ENCODE results near the gene URAD. TPM values are rescaled to one million over a fixed set of nuclear protein-coding genes. Genes with fewer than 3 reads are reported as not detected.
"Not testable (repeated sequence)": the region's sequence is repeated elsewhere in the genome, so short reads cannot be mapped to it uniquely, and the experiment has no call there.

The URAD gene, protein sequence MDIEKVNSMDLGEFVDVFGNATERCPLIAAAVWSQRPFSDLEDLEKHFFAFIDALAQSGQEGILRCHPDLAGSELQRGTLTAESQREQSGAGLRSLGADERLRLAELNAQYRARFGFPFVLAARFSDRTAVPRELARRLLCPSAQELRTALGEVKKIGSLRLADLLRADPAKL
- polyA plus RNA-seq (ENCODE audit: low read depth in 6 of 6) = not detected

DNA sequence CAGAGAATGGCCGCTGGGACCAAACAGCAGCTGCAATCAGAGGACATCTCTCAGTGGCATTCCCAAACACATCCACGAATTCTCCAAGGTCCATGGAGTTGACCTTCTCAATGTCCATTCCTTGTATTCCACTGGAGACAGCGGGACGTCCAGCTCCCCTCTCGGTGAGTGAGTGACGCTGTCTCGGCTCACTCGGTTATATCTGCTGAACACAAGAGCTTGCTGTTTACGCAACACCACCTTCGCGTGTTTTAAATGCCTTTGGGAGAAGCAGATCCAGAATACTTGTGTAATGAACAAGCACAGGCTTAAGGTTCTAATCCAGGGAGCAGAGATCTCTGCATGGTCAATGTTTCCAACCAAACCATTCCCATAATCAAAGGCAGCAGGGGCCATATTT, at the start of gene URAD:
Gene URAD, minus strand, starts transcription at position 174 of the 400 bp plus-strand sequence. Its CDS starts 56 bp downstream, at position 118.
- ATAC-seq (ENCODE audit: low read depth in 2 of 2) (no peak), DNase-seq (no peak)
- Mint-ChIP-seq H3K4me1 (peaks cover 0 to 4% (median 0%) of the 10 kb centered on the region in 3 donors), H3K27me3 (peaks cover 5 to 14% (median 10%) of the 10 kb centered on the region in 3 donors), H3K27ac (peak within 1 kb of the TSS in 1 of 6 donors; percentile 76), H3K36me3 (no peaks in the 10 kb centered on the region), H3K9me3 (no peaks in the 10 kb centered on the region), H3K4me3 (no peak within 1 kb of the TSS)

DNA sequence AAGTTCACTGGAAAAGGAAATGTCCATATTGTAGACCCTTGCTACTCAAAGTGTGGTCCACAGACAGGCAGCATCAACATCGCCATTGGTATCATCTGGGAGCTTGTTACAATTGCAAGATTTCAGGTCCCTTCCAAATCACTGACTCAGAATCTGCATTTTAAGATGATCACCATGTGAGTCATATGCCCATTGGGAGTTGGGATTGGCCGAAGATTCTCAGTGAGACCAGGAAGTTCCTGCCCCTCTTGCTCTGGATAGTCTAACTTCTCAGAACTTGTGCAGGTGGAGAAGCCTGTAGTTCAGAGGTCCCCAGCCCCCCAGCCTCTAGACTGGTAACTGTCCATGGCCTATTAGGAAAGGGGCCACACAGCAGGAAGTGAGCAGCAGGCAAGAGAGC, 48.9 kb upstream of the URAD start:
- Mint-ChIP-seq H3K27ac (peak overlapping the region in 1 of 6 donors; percentile 39), H3K4me1 (peaks cover 11 to 26% (median 16%) of the 10 kb centered on the region in 3 donors), H3K36me3 (no peaks in the 10 kb centered on the region), H3K27me3 (no peaks in the 10 kb centered on the region), H3K9me3 (no peaks in the 10 kb centered on the region), H3K4me3 (no peak overlapping the region)
- ATAC-seq (ENCODE audit: low read depth in 2 of 2) = no peak
- no peak for DNase-seq

DNA sequence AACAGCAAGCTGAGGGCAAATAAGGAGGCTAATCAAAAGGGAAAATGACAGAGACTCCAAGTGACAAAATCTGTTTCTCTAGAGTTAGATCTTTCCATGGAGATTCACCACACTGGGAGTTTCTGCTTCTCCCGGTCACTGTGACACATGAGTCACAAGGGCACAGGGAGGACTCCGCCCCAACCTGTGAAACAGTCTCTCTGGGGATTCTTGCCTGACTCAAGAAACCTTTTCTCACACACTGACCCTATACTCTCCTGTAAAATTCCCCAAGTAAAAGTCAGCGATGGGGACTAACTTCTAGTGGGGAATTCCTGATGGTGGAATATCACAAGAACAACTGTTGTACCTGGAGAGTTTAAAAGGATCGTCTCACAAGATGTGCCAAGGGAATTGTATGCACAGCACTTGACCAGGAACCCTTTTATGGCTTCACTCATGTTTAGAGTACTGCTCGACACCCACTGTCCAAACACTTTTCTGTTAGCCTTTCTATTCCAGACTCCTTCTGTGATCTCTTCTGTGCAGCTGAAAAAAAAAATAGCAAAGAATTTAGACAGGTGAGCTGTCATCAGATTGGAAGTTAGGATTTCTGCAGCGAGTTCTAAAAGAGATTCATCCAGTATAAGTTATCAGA, 46.8 kb upstream of the URAD start:
- Mint-ChIP-seq H3K4me1 (peaks cover 21 to 41% (median 25%) of the 10 kb centered on the region in 3 donors), H3K36me3 (no peaks in the 10 kb centered on the region)

DNA sequence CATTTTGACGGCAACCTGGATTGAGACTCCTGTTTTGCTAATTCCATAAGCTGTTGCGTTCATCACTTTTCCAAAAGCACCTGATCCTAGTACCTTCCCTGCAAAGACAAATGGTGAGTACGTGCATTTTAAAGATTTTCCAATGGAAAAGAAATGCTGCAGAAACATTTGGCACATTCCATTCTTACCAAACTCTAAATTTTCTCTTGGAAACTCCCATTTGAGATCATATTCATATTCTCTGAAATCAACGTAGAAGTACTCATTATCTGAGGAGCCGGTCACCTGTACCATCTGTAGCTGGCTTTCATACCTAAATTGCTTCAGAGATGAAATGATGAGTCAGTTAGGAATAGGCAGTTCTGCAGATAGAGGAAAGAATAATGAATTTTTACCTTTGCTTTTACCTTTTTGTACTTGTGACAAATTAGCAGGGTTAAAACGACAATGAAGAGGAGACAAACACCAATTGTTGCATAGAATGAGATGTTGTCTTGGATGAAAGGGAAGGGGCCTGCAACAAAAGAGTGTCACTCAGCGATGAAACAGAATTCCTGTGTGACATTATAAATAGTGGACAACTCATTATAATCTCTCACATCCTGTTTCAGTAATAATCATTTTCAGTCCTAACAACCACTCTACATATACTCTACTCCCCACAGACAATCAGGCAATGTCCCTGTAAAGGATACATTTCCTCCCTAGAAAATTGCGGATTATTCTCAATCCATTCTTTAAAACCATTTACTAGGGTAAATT, 45.6 kb upstream of the URAD start:
- no peaks in the 10 kb centered on the region for H3K27me3 Mint-ChIP-seq
- no peak for ATAC-seq (ENCODE audit: low read depth in 2 of 2)
- DNase-seq = no peak
- no peak overlapping the region for H3K4me3 Mint-ChIP-seq
- no peaks in the 10 kb centered on the region for H3K36me3 Mint-ChIP-seq
- peaks cover 0 to 8% (median 1%) of the 10 kb centered on the region in 7 donors for H3K9me3 Mint-ChIP-seq
- no peak overlapping the region for H3K27ac Mint-ChIP-seq
- peaks cover 20 to 43% (median 25%) of the 10 kb centered on the region in 3 donors for H3K4me1 Mint-ChIP-seq

More for the DNA sequence above, 46.8 kb upstream of the URAD start:
- Mint-ChIP-seq H3K27me3 (no peaks in the 10 kb centered on the region), H3K27ac (no peak overlapping the region), H3K4me3 (no peak overlapping the region), H3K9me3 (peaks cover 0 to 8% (median 1%) of the 10 kb centered on the region in 7 donors)
- ATAC-seq (ENCODE audit: low read depth in 2 of 2) (no peak), DNase-seq (no peak)

DNA sequence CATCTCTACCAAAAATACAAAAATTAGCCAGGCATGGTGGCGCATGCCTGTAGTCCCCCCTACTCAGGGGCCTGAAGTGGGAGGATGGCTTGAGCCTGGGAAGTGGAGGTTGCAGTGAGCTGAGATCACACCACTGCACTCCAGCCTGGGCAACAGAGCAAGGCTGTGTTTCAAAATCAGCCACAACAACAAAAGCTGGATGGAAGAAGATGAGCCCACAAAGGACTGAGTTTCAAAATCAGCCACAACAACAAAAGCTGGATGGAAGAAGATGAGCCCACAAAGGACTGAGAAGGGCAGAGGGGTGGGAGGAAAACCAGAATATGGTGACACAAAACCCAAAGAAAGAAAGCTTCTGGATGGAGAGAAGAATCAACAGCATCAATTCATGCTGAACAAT, 43.9 kb upstream of the URAD start:
- not testable (repeated sequence) for DNase-seq; H3K4me3 Mint-ChIP-seq; H3K36me3 Mint-ChIP-seq; ATAC-seq (ENCODE audit: low read depth in 2 of 2); H3K27me3 Mint-ChIP-seq; H3K9me3 Mint-ChIP-seq
- Mint-ChIP-seq H3K27ac (peak overlapping the region in 3 of 6 donors; percentile 60 to 68 (median 67)), H3K4me1 (peaks cover 23 to 43% (median 25%) of the 10 kb centered on the region in 3 donors)

DNA sequence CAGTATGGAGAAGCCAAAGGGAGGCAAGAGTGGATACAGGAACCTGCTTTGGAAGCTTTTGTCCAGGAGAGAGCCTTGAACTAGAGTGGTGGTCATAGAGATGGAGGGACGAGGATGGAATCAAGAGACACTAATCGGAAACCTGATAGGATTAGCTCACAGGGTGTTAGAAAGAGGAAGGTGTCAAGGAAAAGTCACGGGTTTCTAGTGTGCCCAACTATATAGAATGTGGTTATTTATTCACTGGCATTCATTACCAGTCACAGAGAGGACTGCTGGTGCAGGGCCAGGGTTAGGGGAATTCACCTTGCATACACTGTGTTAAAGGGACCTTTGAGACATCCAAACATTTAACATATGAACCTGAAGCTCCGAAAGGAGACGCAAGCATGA, 43.4 kb upstream of the URAD start:
- Mint-ChIP-seq H3K4me1 (peaks cover 23 to 43% (median 25%) of the 10 kb centered on the region in 3 donors), H3K27ac (peak overlapping the region in 4 of 6 donors; percentile 60 to 90 (median 70)), H3K36me3 (no peaks in the 10 kb centered on the region), H3K9me3 (peaks cover 0 to 8% (median 1%) of the 10 kb centered on the region in 7 donors), H3K27me3 (no peaks in the 10 kb centered on the region), H3K4me3 (peak overlapping the region in 5 of 8 donors; percentile 10 to 69 (median 55))
- peak; percentile 29 to 38 for ATAC-seq (ENCODE audit: low read depth in 2 of 2)
- no peak for DNase-seq

DNA sequence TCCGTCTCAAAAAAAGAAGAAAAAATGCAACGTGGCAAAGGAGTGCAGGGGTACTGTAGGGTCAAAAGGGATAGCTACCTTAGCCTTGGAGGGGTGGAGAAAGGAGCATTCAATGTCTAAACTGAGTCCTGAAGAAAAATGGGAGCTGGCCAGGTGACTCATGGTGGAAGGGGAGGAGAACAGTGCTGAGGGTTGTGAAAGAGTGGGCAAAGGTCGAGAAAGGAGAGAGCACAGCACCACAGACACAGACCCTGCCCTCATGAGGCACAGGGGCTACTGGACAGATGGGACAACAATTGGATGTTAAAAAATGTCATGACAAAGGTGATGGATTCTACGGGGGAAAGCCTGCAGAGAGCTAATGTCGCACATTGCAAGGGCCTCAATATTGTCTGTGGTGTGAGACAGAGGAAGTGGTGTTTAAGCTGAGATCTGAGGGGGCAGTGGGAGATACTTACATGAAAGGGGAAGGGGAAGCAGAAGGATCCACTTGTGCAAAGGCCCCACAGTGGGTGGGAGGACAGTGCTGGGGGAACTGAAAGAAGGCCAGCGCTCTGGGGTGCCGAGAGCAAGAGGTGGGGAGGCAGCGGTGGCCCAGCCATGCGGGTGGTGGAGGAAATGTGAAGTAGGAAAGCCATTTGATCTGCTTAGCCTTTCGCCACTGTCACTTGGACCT, 42.9 kb upstream of the URAD start:
- ATAC-seq (ENCODE audit: low read depth in 2 of 2) = peak; percentile 89 to 90
- peaks cover 23 to 43% (median 25%) of the 10 kb centered on the region in 3 donors for H3K4me1 Mint-ChIP-seq
- H3K27me3 Mint-ChIP-seq = no peaks in the 10 kb centered on the region
- peak; percentile 53 for DNase-seq
- H3K9me3 Mint-ChIP-seq = peaks cover 0 to 8% (median 1%) of the 10 kb centered on the region in 7 donors
- peak overlapping the region in 7 of 8 donors; percentile 3 to 69 (median 29) for H3K4me3 Mint-ChIP-seq
- H3K36me3 Mint-ChIP-seq = no peaks in the 10 kb centered on the region
- H3K27ac Mint-ChIP-seq = peak overlapping the region in 5 of 6 donors; percentile 42 to 90 (median 85)

DNA sequence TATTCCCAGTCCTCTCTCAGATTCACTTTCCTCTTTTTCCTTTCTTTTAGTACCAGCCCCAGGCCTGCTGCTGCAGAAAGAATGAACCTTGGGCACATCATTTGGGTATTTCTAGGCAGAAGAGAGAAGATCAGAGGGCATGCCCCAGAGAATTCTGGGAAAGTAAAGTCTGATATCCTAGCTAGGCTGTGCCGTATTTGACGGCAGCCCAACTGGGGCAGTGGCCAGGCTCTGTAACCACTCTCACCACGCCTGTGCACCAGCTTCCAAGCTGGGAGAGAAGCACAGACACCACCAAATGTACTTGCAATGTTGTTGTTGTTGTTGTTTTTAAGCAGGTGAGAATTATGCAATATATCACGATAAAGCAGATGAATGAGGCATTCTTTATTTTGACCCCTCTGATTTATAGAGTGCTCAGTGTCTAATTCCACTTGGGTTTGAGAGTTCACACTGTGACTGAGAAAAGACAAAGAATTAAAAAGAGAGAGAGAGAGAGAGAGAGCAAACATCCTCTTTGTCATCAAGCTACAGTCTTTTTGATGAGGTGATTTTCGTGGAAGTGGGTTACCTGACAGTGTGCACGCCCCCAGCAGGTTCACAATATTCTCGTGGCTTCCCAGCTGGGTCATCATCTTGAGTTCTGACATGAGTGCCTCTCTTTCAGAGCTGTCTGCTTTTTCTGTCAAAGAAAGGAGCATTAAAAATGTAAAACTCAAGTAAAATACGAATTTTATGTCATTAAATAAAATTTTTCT, 39.3 kb upstream of the URAD start:
- Mint-ChIP-seq H3K4me1 (peaks cover 20 to 26% (median 23%) of the 10 kb centered on the region in 3 donors), H3K9me3 (peaks cover 0 to 8% (median 1%) of the 10 kb centered on the region in 7 donors), H3K27me3 (no peaks in the 10 kb centered on the region), H3K27ac (peak overlapping the region in 1 of 6 donors; percentile 38), H3K4me3 (no peak overlapping the region), H3K36me3 (no peaks in the 10 kb centered on the region)
- ATAC-seq (ENCODE audit: low read depth in 2 of 2) (no peak), DNase-seq (no peak)

DNA sequence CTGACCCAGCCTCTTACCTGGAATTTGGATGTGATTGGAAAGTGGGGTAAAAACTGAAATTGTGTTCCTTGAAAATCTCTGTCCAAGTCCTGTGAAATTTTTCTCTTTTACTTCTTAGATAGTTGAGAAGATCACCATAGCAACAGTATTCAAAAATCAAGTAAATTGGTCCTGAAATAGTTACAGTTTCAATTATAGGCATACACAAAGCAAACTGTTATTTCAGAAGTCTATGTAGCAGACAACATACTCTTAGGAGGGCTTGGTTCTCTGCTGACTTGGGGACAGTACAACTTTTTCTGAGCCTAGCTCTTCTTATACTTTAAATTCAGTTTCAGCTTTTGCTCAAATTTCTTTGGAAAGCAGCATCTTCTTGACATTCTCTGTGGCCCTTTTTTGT, 38.6 kb upstream of the URAD start:
- no peak for ATAC-seq (ENCODE audit: low read depth in 2 of 2)
- H3K36me3 Mint-ChIP-seq = no peaks in the 10 kb centered on the region
- peaks cover 0 to 8% (median 1%) of the 10 kb centered on the region in 7 donors for H3K9me3 Mint-ChIP-seq

DNA sequence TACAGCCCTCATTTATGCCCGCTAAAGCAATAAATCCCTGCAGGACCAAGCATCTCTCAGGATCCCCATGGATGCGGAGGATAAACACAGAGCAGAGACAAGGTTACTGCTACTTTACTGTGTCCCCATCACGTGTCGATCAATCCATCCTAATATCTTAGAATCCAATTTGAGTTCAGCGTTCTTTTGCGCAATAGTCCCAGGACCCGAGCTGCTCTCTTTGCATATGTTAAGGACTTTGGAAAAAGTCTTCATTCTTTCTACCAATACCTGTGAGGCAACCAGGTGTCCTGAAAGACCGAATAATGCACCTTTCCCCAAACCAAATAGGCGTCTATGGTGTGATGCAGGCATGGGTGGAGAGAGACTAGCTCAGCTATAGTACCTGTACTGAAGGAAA, 38.0 kb upstream of the URAD start:
- Mint-ChIP-seq H3K9me3 (peaks cover 0 to 3% (median under 1%) of the 10 kb centered on the region in 7 donors), H3K27ac (peak overlapping the region in 1 of 6 donors; percentile 10), H3K4me3 (no peak overlapping the region), H3K27me3 (no peaks in the 10 kb centered on the region), H3K36me3 (no peaks in the 10 kb centered on the region), H3K4me1 (peaks cover 11 to 16% (median 14%) of the 10 kb centered on the region in 3 donors)
- DNase-seq = no peak
- no peak for ATAC-seq (ENCODE audit: low read depth in 2 of 2)

More for the DNA sequence above, 38.6 kb upstream of the URAD start:
- Mint-ChIP-seq H3K27me3 (no peaks in the 10 kb centered on the region), H3K4me1 (peaks cover 17 to 22% (median 20%) of the 10 kb centered on the region in 3 donors), H3K27ac (peak overlapping the region in 1 of 6 donors; percentile 10), H3K4me3 (no peak overlapping the region)
- no peak for DNase-seq

DNA sequence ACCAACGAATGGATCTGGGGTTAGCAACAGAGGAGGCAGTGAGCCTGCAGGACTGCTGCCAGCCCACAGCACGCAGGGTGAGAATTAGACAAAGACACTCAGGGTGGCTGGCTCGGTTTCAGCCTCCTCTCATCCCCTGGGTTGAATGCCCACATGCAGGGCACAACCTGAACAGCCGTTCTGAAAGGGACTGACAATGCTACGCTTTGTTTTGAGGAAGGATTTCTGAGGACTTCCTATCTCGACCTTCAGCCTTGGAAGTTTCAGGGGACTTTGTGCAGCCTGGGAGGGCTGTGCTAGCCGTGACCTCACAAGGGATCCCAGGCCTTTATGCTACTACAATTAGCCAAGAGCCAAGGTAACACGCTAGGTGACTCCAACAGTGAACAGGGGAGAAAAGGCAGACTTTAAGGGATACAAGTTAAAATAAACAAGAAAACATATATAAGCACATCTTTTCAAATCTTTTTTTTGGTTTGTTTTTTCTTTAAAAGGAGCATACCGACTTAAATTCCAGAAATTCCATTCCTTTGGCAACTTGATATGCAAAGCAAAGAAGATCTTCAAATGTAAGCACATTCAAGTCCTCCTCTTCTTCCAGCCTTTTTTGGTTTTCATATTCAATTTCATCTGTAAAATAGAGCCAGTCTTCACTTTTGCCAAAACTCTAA, 34.5 kb upstream of the URAD start:
- peaks cover 3 to 7% (median 3%) of the 10 kb centered on the region in 3 donors for H3K4me1 Mint-ChIP-seq
- H3K9me3 Mint-ChIP-seq = no peaks in the 10 kb centered on the region
- H3K36me3 Mint-ChIP-seq = no peaks in the 10 kb centered on the region
- DNase-seq (no peak), ATAC-seq (ENCODE audit: low read depth in 2 of 2) (no peak)
- H3K27me3 Mint-ChIP-seq = no peaks in the 10 kb centered on the region
- peak overlapping the region in 2 of 6 donors; percentile 9 to 83 for H3K27ac Mint-ChIP-seq
- no peak overlapping the region for H3K4me3 Mint-ChIP-seq

DNA sequence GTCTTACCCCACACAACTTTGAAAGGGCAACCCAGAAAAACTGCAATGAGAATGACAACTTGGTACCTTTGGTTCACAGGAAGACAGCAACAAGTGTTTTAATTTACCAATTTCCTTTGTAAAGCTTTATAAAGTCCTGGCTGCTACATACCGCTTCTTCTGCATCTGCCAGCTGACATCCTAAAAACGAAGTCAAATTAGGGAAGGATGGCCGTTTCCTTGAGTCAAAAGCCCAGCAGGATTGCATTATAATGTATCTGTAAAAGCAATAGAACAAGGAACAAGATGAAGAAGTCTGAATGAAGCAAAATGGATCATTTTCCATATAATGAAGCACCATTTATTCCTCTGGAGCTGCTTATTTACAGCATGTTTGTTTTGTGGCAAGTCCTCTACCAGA, 25.8 kb upstream of the URAD start:
- DNase-seq (no peak), ATAC-seq (ENCODE audit: low read depth in 2 of 2) (no peak)
- peaks cover 0 to 2% (median 0%) of the 10 kb centered on the region in 7 donors for H3K9me3 Mint-ChIP-seq
- H3K27me3 Mint-ChIP-seq = no peaks in the 10 kb centered on the region
- H3K4me3 Mint-ChIP-seq = no peak overlapping the region
- H3K36me3 Mint-ChIP-seq = no peaks in the 10 kb centered on the region
- H3K4me1 Mint-ChIP-seq = peaks cover 14 to 22% (median 22%) of the 10 kb centered on the region in 3 donors
- H3K27ac Mint-ChIP-seq = no peak overlapping the region

Data from naive B cell (primary cell).